ENCODE results near the gene ANKS4B.

DNA sequence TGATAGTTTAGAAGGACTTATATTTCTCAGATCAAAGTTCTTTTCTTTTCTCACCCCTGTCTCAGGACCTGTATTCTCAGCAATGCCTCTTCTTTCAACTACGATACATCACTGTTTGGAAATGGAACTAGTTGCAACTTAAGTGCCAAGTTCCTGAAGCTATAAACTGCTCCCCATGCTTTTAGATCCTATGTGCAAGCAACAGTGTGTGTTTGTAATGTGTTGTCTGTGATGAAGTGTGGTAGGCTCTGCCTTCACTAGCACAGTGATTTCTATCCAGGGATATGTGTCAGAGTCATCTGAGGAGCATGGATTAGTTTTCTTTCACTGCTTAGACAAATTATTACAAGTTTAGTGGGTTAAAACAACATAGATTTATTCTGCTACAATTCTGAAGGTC, 40.5 kb upstream of the ANKS4B start:
- TF ChIP-seq EZH2 (IDR thresholded peaks at IDR 0.05; ENCODE audit: low read depth, low read length, severe bottlenecking) (no peak), POLR2AphosphoS5 (IDR thresholded peaks at IDR 0.05; ENCODE audit: low read depth, low read length) (no peak), SIN3A (conservative IDR thresholded peaks at IDR 0.05 in 1 of 2, IDR thresholded peaks at IDR 0.05 in 1 of 2; ENCODE audit: low read depth in 1 of 2, low read length in 2 of 2) (no peak), GTF2F1 (IDR thresholded peaks at IDR 0.05; ENCODE audit: borderline replicate concordance, low read depth, low read length) (no peak), MAFK (IDR thresholded peaks at IDR 0.05; ENCODE audit: low read depth, low read length) (no peak), POLR2A (IDR thresholded peaks at IDR 0.05; ENCODE audit: control extremely low read depth in 1 of 2, low read depth in 2 of 2, low read length in 2 of 2) (no peak), POU5F1 (IDR thresholded peaks at IDR 0.05; ENCODE audit: low read depth, low read length) (no peak)
- TF ChIP-seq, protein P1, sequence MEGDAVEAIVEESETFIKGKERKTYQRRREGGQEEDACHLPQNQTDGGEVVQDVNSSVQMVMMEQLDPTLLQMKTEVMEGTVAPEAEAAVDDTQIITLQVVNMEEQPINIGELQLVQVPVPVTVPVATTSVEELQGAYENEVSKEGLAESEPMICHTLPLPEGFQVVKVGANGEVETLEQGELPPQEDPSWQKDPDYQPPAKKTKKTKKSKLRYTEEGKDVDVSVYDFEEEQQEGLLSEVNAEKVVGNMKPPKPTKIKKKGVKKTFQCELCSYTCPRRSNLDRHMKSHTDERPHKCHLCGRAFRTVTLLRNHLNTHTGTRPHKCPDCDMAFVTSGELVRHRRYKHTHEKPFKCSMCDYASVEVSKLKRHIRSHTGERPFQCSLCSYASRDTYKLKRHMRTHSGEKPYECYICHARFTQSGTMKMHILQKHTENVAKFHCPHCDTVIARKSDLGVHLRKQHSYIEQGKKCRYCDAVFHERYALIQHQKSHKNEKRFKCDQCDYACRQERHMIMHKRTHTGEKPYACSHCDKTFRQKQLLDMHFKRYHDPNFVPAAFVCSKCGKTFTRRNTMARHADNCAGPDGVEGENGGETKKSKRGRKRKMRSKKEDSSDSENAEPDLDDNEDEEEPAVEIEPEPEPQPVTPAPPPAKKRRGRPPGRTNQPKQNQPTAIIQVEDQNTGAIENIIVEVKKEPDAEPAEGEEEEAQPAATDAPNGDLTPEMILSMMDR (IDR thresholded peaks at IDR 0.05; ENCODE audit: control extremely low read depth in 1 of 3, insufficient read depth in 1 of 3, low read depth in 1 of 3, low read length in 3 of 3), result no peak
- TF ChIP-seq, protein P2, sequence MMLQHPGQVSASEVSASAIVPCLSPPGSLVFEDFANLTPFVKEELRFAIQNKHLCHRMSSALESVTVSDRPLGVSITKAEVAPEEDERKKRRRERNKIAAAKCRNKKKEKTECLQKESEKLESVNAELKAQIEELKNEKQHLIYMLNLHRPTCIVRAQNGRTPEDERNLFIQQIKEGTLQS (IDR thresholded peaks at IDR 0.05; ENCODE audit: insufficient read depth, low read depth, low read length), result no peak

Measured in H1 (cell line).